NCI-H446 (cell line): ENCODE results near the gene HES7.
"Not testable (repeated sequence)": the region's sequence is repeated elsewhere in the genome, so short reads cannot be mapped to it uniquely, and the experiment has no call there.

ENCODE experiments used
- DNase-seq, 2 experiments: peaks; one replicate each; lab custom pipeline; 2025; lab: John Stamatoyannopoulos, UW

Gene HES7

GRCh38 chr17:8100111-8100510 lies 23.8 kb downstream of the HES7 start:
- no peak for DNase-seq

DNA sequence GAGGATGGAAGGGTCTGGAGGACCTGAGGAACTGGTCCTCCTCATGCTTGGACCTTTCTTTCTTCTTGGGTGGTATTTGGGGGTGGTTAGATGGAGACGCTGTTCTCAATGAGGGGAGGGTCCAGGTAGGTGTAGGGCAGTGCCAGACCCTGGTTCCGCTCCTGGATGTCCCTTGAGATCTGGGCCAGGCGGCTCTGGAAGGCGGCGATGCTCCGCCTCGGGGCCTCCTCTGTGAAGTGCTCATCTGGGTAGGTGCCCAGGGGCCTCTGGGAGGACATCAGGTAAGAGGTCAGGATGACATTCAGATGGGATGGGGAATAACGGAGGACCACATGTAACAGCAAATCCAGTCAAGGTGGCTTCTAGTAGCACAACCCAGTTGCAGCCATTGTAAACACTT lies 27.4 kb downstream of the HES7 start:
- no peak for DNase-seq

- no peak for DNase-seq
These were observed 28.5 kb downstream of the HES7 start for GRCh38 chr17:8095361-8095760.

- no peak for DNase-seq
These were observed 32.7 kb downstream of the HES7 start for GRCh38 chr17:8091033-8091687.

GRCh38 chr17:8089728-8090127 lies 34.2 kb downstream of the HES7 start:
- DNase-seq, result no peak

GRCh38 chr17:8087952-8088230 lies 36.0 kb downstream of the HES7 start:
- no peak for DNase-seq

DNA sequence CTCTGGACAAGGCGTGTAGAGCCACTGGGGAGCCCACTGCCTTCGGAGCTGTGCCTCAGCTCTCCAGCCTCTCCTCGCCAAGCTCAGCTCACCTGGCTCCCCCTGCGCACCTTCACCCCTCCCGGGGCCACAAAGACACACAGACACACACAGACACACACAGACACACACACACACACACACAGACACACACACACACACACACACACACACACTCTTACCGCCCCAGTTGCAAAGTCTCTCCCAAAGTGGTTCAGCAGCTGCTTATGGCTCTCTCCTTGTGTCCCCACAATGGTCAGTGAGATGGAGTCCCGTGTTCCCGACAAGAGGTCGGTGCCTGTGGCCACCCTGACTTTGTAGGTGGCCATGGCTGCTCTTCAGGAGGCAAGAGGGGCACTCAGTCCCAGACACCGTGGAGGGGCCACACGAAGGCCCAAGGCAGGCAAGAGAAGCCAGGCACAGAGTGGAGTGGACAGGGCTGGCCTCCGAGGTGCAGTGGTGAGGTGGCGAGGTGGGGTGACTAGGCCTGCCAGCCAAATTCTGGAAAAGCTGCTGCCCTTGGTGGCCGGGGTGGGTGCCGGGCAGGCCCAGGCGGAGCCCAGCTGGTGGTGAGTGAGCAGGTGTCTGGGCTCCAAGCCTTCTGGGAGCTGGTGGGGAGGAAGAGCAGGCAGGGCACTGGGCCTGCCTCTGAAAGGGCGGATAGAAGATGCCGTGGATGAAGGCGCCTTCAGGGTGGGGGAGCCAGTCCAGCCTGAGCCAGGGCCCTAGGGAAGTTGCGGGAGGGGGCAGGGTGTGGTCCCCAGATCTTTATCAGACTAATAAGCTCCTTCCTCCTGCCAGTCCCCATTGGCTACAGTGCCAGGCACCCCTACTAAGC lies 36.6 kb downstream of the HES7 start, which contains the start of gene ALOX12B:
Gene ALOX12B, minus strand, starts transcription at position 642 of the 877 bp plus-strand sequence. Its CDS starts 274 bp downstream, at position 368.
- DNase-seq, result no peak

GRCh38 chr17:8084250-8084649 lies 39.7 kb downstream of the HES7 start:
- no peak for DNase-seq

GRCh38 chr17:8082292-8082691 lies 41.6 kb downstream of the HES7 start:
- DNase-seq, result no peak

DNA sequence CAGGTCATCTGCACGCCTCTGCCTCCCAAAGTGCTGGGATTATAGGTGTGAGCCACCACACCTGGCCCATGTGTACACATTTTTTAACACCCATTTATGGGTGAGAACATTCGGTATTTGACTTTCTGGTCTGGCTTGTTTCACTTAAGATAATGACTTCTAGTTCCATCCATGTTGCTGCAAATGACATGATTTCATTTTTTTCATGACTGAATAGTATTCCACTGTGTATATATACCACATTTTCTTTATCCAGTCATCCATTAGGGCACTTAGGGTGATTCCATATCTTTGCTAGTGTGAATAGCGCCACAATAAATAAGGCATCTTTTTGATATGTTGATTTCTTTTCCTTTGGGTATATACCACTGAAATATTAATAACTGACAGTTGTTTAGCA lies 42.0 kb downstream of the HES7 start:
- no peak for DNase-seq

- no peak for DNase-seq
These were observed 43.1 kb downstream of the HES7 start for GRCh38 chr17:8080799-8081219.

DNA sequence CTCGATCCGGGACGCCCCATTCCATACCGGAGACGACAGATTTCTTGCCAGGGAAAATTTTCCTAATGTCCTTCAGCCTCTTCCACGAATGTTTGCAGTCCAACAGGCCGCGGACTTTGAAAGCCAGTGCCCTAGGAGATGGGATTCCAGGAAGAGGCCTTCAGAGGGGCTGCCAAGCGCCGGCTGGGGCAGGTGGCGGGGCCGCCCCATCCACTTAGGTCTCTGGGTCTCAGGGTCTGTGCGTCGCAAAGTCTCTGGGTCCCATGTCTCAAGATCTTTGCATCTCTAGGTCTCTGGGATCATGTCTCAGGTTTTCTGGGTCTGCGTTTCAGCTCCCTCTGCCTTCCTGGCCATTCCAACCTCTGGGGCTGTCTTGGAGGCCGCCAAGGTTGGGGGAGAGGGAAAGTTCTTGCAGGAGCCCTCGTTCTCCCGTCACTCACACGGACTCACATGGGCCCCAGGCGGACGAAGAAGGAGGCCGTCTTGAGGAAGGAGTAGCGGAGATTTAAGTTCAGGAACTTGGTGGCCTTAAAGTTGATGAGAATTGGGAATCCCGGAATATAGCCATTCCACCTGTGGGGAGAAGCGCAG lies 43.6 kb downstream of the HES7 start:
- DNase-seq, result no peak

- peak; percentile 33 to 70 for DNase-seq
These were observed 44.4 kb downstream of the HES7 start for GRCh38 chr17:8079291-8080207.

DNA sequence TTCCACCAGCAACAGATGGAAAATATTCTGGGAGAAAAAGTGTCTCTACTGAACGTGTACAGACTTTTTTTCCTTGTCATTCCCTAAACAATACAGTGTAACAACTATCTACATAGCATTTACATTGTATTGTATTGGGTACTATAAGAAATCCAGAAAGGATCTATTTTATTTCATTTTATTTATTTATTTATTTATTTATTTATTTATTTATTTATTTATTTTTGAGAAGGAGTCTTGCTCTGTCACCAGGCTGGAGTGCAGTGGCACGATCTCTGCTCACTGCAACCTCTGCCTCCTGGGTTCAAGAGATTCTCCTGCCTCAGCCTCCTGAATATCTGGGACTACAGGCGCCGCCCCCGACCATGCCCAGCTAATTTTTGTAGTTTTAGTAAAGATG lies 46.0 kb downstream of the HES7 start:
- not testable (repeated sequence) for DNase-seq

GRCh38 chr17:8076502-8077266 lies 47.2 kb downstream of the HES7 start:
- DNase-seq, result no peak

- no peak for DNase-seq
These were observed 48.1 kb downstream of the HES7 start for GRCh38 chr17:8075574-8076342.

DNA sequence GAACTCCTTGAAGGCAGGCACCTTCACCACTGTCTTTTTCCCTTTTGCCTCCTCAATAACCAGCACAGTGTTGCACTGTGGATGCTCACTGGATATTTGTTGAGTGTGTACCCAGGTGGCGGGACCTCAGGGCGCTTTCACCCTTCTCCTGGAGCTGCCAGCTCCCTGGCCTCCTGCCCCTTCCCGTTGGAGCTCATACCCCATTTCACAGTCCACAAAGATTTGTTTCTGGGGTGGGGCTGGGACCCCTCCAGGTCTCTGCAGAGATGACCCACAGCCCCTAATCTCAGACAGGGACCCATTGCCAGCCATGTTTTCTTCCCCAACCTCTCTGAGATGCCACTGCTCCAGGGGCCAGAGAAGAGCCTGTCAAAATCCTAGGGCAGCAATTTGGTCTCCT lies 48.8 kb downstream of the HES7 start:
- no peak for DNase-seq

- no peak for DNase-seq
These were observed 49.4 kb downstream of the HES7 start for GRCh38 chr17:8074554-8074953.

GRCh38 chr17:8073627-8074484 lies 50.0 kb downstream of the HES7 start:
- DNase-seq, result peak in 1 of 2 experiments; percentile 51
